Measurements from ENCODE around the gene RAP1GAP2.

RAP1GAP2 gene

DNA sequence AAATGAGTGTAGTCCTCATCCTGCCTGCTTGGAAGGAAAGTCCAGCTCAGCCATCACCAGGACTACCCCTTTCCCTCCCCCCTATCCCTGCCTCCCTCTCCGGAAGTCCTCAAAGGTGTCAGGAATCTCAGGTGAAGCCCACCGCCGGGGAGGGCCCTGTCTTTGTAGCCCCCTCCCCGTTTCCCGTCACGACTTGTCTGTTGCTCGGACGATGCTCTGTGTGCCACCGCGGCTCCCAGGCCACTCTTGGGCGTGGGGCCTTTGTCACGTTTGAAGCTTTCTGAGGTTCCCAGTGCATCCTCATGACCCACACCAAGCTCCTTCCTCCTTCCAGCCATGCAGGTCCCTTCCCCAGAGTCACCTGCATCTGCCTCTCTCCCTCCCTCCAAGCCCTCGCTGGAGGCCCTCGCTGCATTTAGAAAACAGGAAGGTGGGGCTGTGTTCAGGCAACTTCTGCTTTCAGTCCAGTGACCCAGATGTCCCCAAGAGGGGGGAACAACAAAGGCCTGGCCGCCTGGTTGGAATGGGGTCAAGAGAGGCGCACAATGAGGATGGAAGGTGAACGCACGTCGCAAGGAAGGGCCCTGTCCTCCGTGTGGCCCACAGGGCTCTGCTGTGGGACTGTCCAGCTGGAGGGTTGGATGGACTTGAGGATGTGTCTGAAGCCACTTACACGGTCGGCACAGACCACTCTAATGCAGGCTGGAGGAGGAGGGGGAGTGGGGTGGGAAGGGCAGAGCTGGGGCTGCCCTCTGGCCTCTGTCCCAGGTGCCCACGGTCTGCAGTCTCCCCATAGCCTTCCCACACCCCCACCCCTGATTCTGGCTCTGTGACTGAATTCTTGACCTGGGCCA, 207.3 kb downstream of the RAP1GAP2 start:
- no peak for DNase-seq

DNA sequence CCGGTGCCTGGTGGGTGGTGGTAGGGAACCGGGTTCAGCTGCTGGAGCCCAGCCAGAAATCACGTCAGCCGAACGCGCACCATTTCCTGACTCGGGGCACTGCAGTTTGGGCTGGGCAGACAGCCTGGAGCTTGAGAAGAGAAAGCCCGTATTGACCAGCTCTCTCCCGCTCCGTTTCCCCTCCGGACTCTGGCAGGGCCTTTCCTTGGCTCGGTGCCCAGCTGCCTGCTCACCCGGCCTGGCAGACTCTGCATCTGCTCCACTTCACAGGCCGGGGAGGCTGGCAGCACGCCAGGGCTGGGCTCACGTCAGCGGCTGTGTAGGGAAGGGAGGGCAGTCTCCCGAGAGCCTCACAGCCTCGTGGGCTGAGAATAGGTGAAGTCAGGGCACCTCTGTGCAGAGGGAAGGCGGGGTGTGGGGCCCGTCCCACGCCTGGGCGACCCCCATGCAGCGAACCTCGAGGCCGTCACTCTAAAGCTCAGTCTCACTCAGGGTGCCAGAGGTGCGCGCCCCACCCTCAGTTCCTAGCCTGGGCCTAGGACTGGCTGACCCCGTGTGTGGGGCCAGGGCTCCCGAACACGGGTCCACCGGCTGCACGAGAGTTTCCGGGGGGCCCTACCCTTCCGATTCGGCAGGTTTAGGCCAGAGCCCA, 208.0 kb downstream of the RAP1GAP2 start:
- peak; percentile 96 for DNase-seq

DNA sequence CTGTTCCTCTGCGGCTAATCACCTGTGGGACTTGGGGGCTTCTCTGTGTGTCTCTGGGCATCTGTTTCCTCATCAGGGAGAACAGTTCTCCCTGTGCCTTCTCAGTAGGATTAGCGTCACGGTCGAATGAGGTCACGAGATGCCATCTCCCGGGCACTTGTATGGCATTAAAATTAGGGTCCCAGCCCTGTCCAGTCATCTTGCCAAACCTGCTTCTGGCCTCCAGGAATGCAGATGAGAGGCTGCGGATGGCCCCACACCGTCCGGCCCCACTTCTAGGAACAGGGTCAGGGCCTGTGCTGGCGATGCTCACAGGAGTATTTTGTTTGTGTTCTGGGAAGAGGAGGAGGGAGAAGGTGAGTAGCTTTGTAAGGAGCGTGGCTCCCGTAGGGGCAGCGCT, 208.7 kb downstream of the RAP1GAP2 start:
- DNase-seq: no peak

DNA sequence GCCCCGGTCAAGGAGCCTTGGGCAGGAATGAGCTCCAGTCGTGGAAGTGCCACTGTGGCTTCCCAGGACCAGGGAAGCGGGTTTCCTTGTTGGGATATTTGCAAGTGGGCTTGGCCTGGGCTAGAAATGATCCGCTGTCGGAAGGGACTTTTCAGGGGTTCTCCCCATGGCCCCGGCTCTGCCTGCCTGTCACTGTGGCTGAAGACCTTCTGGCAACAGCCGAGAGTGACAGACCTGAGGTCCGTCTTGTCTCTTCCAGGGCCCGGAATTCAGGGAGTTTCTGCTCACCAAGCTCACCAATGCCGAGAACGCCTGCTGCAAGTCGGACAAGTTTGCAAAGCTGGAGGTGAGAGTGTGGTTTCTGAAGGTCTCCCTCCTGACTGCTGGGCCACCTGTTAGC, 209.5 kb downstream of the RAP1GAP2 start:
- DNase-seq: no peak

DNA sequence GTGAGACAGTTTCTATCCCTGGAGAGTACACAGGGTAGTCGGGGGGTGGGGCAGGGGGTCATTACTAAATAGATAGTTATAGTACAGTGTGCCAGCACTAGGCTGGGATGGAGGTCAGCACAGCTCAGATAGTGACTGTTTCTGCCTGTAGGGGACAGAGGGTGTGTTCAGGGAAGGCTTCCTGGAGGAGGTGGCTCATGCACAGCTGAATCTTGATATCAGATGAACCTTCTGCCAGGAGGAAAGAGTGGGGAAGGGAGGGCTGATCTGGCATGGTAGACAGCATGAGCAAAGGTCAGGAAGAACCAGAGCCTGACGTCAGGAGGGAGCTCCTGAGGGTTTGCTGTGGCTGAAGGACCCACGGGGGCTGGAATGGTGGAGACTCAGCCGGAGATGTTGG, 210.6 kb downstream of the RAP1GAP2 start:
- DNase-seq: no peak

DNA sequence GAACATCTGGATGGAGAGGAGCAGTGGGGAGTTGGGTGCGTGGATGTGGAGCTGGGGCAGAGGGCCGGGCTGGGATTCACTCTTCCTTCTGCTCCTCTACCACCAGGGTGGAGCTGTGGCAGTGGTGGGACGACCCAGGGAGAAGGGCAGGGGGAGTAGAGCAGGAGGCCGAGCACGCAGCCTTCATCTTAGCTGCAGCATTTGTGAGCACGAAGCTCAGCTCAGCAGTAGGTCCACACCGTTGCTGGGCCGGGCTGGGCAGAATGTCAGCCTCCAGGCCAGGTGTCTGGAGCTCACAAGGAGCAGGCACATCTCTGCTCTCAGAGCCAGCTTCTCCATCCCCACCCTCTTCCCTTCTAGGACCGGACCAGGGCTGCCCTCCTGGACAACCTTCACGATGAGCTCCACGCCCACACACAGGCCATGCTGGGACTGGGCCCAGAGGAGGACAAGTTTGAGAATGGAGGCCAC, 211.4 kb downstream of the RAP1GAP2 start:
- no peak for DNase-seq

DNA sequence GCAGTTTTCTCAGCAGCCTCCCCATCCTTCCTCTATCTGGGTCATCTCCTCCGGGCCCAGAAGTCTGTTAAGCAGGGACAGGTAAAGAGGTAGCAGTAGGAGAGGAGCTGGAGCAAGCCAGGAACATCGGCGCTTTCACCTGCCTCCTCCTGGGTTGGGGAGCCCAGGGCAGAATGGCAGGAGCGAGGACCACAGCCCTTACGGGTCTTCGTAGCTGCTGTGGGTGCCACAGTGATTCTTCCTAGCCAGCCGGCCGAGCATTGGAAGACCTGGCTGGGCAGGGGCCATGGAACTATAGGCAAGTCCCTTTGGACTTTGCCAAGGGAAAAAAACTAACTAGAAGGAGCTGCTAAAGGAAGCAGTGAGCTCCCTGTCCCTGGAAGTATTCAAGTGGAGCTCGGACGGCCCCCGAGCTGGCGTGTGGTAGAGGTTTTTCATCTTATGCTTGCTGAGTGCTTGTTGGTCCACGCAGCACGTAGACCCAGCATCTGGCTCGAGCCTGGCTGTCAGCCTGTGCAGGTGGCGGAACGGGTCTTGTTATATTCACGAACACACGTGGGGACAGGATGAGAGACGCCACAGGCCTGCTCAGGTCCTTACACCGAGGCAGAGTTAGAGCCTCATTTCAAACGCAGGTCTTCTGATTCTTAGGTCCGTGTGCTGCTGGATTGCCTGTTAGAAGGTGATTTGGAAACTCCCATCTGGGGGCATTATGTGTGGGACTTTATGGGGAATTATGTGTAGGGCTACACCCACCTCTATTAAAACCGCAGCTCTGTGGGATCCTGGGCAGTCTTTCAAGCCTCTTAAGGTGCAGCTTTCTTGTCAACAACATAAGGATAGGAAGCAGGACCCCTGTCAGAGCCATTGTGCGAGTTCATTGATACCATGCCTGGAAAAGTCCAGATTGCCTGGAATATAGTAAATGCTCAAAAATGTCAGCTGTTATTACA, 212.4 kb downstream of the RAP1GAP2 start:
- DNase-seq: no peak

DNA sequence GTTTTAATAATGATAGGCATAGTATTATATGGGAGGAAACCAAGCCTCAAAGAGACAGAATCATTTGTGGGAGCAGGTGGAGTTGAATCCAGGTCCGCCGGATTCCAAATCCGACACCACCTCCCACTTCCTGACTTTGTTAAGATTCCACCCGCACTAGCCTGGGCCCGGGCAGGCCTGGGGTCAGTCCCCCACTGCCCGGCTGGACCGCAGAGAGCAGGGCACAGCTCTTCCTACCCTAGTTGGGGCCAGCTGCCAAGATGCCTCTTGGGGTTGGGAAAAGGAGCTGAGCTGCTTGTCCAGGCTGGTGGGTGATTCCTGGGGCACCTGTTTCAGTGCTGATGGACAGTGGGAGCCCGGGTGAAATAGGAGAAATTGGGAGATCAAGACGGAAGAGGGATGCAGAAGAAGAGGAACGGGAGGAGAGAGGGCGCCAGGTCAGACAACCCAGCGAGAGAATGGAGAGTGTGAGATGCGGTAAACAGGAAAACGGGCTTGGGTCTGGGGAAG, 213.2 kb downstream of the RAP1GAP2 start:
- no peak for DNase-seq

DNA sequence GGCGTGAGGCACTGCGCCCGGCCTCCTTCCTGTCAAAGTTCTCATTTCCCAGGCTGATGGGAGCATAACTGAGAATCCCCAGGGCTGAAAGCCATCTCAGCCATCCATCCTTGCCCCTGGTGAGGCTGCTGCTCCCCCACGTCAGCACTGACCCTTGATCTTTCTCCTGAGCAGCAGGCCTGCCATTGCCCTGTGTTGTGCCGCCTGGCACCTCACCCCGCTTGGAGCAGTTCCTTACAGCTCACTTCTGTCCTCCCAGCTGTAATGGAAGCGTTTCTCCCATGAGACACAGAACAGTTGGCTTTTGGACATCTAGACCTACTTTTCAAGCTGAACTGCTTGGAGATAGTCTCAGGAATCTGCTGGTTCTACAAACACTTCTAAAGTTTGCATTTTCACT, 215.7 kb downstream of the RAP1GAP2 start:
- DNase-seq: no peak

DNA sequence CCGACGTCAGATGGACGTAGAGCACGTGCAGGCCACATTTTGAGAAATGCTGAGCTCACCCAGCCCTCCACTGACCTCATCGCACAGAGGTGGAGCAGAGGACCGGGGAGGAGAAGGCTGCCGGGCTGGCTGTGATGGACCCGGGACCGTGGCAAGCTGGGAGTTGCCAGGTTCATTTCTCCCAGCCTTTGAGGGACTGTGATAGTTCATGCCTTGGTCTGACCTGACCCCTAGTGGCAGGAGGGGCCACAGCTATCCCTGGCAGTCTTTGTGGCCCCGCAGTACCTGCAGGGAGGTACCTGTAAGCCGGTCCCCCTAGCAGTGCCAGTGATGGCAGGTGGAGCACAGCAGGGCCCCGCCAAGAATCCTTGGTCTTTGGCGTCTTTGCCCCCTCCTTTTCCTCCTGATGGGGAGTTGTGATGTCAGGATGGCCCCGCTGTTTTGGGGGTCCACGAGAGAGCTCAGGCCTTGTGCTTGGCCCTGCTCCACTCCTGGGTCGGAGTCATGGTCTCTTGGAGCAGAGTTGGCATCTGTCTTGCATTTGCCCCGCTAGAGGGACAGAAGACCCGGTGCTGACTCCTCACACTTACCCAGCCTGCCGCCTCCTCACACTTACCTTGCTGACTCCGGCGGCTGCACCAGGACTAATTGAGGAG, 216.8 kb downstream of the RAP1GAP2 start:
- peak; percentile 51 for DNase-seq

DNA sequence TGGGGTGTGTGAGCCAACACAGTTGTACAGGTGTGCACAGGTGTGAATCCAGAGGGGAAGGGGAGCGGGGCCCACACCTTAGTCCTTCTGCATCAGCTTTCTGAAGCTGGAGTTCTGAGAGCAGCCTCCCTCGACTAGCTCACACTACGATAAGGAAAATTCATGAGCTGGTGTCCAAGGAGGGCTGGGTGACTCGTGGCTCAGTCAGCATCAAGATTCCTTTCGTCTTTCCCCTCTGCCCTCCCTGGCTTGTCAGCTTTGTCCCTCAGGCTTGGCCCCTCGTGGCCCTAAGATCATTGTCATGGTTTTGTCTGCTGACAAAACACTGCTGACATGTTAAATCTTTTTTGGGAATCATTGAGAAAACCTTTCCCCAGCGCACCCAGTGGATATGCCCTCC, 219.7 kb downstream of the RAP1GAP2 start:
- peak; percentile 80 for DNase-seq

DNA sequence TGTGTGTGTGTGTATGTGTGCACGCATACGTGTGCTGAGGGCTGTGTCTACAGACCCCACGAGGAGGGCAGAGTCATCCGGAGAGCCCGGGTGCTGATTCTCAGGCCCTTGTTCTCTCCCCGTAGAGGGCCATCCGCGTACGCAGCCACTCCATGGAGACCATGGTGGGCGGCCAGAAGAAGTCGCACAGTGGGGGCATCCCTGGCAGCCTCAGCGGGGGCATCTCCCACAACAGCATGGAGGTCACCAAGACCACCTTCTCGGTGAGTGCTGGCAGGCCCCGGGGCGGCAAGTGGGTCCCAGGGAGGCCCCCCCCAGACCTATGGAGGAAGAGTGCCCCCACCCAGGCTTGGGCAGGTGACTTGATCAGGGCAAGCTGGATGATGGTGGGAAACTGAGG, 221.7 kb downstream of the RAP1GAP2 start:
- DNase-seq: no peak

DNA sequence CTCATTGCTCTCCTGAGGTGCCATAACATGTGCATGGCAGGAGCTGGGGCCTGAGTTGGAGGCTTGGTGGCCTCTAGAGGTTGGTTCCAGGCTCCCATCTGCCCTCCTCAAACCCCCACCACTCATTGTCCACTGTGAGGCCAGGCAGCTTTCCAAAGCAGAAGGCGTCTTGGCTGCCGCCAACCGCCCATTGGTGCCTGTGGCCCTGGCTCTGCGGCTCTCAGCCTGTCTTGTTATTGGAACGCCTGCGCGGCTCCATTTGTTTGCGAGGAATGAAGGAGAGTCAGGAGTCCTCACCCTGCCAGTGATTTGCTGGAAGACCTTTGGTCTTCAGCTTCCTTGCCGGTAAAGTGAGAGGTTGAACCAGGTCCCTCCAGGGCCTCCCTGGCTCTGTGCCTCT, 223.5 kb downstream of the RAP1GAP2 start:
- no peak for DNase-seq

DNA sequence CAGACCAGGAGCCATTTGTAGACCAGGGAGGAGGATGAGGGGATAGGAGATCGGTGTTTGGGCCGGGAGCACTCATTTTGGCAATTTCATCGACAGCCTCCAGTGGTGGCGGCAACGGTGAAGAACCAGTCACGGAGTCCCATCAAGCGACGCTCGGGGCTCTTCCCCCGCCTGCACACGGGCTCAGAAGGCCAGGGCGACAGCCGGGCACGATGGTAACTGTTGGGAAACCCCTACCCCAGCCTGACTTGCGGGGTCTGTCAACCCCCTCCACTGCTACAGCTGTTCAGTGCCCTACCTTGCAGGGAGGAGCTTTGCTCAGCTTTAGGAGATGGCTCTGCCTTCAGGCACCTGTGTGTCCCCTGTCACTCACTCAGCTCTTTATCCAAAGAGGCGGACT, 224.1 kb downstream of the RAP1GAP2 start:
- DNase-seq: no peak

DNA sequence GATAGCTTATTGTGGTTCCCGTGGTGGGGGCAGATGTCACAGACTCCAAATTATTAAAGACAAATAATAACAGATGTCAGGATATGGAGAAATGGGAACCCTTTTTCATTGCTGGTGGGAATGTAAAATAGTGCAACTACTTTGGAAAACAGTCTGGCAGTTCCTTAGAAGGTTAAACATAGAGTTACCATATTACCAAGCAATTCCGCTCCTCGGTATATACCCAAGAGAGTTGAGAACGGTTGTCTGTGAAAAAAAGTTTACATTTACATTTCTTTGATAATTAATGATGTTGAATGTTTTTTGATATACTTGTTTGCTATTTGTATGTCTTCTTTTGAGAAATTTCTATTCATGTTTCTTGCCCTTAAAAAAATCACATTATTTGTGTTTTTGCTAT, 226.0 kb downstream of the RAP1GAP2 start:
- no peak for DNase-seq

DNA sequence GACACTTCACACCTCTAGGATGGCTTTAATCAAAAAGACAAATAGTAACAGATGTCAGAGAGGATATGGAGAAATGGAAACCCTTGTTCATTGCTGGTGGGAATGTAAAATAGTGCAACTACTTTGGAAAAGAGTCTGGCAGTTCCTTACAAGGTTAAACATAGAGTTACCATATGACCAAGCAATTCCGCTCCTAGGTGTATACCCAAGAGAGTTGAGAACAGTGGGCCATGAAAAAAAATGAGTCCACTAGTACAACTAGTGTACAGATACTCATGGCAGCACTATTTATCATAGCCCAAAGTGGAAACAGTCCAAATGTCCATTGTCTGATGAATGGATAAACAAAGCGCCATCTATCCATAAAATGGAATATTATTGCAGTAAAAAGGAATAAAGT, 228.1 kb downstream of the RAP1GAP2 start:
- no peak for DNase-seq

DNA sequence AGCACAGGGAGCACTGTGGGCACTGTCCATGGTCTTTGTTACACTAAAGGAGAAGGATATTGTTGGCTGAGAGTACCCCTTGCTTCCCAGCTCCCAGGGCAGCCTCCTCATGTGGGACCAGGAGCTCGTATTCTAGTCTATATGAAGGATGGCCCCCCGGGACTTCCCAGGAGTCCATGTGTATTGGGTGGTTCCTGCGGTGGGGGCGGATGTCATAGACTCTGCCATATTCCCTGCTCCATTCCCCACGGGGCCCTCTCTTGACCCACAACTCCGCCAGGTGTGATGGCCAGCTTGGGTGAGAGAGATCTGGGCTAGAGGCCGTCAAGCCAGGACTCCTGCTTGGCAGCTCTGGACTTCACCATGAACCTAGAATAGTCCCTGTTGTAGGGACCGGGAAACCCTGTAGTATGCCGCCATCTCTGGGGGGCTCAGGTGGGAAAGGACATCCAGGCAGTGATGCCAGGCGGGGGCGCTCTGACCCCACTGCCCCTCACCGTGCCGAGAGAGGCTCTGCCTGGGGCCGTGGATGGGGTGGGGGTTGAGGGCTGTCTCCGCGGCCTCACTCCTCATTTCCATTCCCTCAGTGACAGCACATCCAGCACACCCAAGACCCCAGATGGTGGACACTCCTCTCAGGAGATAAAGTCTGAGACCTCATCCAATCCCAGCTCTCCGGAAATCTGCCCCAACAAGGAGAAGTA, 229.3 kb downstream of the RAP1GAP2 start:
- DNase-seq: no peak

DNA sequence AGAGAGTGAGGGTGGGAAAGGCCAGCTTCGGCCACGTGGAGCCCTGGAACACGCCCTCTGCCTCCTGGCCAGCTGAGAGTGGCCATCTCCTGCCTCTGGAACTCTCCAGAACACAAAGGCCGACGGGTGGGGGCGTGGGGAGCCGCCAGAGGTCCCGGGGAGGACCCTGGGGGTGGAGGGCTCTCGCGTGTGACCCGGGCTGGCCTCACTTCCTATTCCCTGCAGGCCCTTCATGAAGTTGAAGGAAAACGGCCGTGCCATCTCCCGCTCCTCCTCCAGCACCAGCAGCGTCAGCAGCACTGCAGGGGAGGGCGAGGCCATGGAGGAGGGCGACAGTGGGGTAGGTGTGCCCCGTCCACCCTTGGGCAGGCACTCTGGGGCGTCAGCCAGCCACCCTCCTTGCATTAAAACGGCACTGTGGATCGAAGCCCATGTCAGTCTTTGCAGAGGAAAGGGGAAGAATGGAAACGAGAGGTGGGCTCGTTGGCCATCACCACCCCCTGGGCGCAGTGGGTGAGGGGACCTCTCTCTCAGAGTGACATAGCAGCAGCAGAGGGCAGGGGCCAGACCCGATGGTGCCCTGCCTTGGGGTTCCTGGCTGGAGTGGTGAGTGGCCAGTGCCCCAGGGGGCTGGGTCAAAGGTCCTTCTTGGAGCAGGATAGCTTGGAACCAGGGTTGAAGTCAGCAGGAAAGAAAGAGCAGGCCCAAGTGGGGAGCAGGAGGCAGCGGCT, 230.1 kb downstream of the RAP1GAP2 start:
- no peak for DNase-seq

DNA sequence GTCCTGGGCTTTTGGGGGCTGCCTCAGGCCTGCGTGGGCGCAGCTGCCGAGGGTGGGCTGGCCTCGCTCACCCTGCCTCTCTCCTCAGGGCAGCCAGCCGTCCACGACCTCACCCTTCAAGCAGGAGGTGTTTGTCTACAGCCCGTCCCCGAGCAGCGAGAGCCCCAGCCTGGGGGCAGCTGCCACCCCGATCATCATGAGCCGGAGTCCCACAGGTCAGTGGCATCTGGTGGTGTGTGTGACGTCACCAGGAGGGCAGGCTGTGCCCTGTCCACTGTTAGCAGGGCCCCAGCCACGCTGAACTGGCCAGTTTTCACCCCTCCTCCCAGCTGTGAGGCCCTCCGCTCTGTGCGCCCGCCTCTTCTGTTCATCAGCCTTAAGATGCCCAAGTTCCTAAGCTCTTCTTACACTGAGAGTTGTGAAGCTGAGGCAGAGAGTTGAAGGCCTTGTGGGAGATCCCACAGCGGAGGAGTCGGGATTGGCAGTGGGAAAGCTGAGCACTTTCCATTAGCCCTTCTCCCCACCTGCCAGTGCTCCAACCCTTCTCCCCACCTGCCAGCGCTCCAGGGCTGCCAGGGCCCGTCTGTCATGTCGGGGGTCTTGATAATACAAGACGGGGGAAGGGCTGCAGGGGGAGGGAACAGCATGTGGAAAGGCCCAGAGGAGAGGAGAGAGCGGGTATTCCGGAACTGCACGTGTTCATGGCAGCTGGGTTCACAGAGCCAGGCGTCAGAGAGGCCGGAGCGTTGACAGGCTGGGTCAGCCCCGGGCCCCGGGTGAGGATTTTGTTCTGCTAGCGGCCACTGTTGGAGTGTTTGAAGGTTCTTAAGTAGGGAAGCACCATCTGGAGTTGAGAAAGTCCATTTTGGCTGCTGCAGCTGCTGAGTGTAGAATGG, 230.9 kb downstream of the RAP1GAP2 start:
- DNase-seq: no peak
